HG02970 (cell line): ENCODE results near the gene EME1.
"Not testable (repeated sequence)": the region's sequence is repeated elsewhere in the genome, so short reads cannot be mapped to it uniquely, and the experiment has no call there.

Experiments
- ATAC-seq: cut with Tn5 transposase; IDR thresholded peaks from one replicate; pipeline ENCODE4 v1.9.1; 2021; ENCODE audit warnings: mild to moderate bottlenecking, moderate library complexity, moderate number of reproducible peaks; ENCODE audit not compliant: unreplicated experiment, low FRiP score

The EME1 gene

DNA sequence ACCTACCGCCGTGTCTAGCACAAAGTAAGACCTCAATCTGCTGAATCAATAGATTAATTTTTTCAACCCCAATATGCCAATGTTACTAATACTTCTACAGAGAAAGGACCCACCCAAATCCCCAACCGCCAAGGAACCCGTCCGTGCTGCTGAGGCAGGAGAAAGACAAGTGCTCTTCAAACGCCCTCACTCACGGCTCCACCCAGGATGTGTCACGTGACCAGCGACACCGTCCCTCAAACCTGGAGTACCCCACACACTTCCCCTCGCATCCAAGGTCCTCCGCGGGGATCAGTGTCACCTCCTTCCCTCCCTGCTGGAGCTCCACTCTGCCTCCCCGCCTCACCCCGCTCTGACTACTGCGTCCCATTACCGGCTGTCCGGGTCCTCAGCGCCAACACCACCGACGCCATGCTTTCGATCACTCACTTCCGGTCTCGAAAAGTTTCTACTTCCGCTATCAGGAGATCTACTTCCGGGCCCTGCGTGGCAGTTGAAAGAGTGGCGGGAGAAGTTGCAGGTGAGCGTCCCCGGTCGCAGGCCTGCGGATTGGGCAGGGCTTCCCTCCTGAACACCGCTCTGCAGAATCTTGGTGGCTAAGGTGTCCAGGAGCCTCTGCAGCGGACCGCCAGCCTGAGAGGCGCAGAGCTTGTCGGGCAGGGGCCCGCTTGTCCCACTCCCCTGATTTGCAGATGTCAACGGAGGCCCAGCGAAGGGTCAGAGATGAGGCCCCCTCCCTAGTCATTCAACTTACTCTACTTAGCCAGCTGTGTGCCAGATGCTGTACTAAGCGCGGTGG, at the start of gene EME1, which contains the start of gene MRPL27:
EME1 (plus strand) TSS at position 472 of the 799 bp plus-strand sequence. CDS start 1,980 bp downstream, outside the sequence.
MRPL27 (minus strand) TSS at position 427 of the 799 bp plus-strand sequence; CDS start at position 413, 14 bp downstream.
- ATAC-seq = peak; percentile 79

- no peak for ATAC-seq
These were observed 47.1 kb upstream of the EME1 start for GRCh38 chr17:50325906-50326305.

GRCh38 chr17:50326831-50327364, 46.1 kb upstream of the EME1 start:
- no peak for ATAC-seq

DNA sequence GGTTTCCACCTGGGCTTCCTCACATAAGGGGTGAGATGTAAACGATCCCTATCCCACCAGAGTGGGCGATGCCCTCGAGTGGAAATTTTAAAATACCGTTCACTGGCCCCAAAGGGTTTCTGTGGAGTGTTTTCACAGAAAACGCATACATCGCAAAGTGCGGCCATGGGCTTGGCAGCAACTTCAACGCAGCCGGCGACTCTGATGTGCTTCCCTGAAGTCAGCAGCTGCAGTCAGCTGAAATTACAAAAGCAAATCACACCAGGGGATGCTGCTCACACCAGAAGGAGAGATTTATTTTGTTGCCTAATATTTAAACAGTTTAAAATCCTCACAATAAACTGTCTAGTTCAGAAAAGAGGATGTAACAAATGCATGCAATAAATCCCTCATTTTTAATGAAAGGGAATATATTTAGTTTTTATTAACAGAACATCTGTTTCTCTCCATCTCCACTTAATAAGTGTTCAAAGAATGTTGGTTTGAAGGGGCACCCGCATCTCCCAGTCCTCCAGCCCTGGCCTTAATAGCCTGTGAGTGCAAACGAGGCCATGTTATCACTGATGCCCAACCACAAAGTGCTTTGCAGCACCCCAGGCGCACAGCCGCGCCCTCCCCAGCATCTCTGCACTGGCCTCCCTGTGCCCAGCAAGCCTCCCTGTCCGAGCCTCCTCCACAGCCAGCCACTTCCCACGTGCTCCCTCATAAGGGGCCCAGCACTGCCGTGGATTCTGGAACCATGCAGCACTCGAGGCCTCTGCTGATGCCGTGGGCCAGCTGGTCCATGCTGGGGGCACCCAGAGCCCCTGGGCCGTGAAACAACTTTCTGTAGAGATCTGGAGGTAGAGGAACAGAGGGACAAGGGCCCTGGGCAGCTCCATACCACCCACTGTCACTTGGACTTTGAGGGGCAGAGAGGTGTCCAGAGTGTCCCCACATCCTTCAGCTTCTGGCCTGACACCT, 44.4 kb upstream of the EME1 start:
- no peak for ATAC-seq

- no peak for ATAC-seq
These were observed 43.3 kb upstream of the EME1 start for GRCh38 chr17:50329716-50330115.

DNA sequence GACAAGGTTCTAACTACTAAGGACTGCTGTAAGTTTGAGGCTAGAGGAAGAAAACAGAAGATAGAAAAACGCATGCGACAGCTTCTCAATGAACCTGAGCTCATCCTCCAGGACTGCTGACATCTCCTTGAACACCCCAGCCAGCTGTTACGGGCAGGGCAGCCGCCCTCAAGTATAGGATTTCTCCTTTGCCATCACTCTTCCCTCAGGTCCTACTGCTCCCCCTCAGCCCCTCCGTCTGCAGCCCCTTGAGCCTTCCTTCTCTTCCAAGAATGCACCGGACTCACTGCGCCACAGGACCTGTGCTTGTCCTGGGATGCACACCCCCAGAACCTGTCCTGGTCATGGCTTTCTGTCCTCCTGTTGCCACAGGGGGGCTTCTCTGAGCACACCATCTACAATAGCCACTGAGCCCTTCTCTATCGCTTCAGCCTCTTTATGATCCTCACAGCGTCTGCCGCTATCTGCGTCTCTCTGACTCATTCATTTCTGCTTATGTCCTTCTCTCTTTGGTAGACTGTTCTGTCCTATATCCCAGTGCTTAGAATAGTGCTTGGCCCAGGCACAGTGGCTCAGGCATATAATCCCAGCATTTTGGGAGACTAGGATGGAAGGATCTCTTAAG, 42.8 kb upstream of the EME1 start:
- no peak for ATAC-seq

DNA sequence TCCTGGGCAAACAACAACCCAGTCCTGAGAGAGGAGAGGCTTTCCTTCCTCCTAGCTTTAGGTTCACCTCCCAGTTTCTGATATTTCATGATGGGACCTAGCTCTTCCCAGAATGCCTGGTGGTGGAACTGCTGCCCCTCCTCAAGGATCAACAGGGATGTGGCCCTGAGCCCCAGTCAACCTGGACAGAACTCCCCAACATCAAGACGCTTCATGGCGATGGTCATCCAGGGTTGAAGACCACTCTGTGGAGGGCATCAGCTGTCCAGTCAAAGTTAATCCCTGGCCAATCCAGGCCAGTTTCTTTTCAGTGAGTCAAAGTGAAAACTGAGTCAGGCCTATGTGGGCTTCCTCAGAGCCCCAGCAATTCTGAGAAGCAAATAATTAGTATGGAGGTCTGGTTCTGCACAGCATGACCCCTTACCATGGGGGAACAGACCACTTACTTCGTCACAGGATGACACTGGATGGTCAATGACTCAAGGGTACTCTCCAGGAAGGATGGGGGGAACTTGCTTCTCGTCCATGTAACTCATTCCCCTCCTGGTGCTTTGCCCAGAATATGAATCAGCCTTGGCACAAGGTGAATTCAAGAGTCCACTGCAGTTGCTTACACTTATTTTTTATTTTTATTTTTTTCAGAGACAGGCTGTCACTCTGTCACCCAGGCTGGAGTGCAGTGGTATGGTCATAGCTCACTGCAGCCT, 41.8 kb upstream of the EME1 start:
- no peak for ATAC-seq

GRCh38 chr17:50332196-50332595, 40.8 kb upstream of the EME1 start:
- no peak for ATAC-seq

GRCh38 chr17:50333291-50334057, 39.6 kb upstream of the EME1 start:
- ATAC-seq = not testable (repeated sequence)

DNA sequence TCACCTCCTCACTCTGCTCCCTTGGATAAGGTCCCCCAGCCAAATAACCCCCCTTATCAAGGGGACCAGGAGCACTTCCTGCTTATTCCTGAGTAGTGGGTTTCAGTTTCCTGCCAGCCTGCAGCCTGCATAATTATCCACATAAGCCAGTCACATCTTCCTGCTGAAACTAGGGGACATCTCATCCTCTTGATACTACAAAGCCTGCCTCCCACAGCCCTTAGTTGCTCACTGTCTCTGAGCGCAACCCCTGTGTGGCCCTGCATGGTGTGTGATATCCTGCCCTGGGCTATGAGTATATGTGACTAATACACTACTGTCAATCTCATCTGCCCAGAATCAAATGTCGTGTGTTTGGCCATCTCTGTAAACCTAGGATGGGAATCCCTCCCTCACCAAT, 35.1 kb upstream of the EME1 start:
- ATAC-seq = no peak

DNA sequence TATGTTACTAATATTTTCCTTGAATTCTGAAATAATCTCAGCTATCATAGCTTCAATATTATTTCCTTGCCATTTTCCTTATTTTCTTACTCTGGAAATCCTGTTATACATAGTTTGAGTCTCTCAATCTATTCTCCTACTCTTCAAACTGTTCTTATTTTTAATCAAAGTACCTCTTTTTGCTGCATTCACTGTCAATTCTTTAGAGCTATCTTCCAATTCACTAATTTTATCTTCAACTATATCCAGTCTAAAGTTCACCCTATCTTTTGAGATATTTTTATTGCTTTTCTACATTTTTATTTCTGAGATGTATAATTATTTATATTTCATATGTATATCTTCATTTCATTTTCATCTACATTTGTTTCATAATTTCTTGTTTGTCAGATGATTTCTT, 34.4 kb upstream of the EME1 start:
- no peak for ATAC-seq

GRCh38 chr17:50339381-50339780, 33.6 kb upstream of the EME1 start:
- ATAC-seq = no peak

- ATAC-seq = no peak
These were observed 28.2 kb upstream of the EME1 start for GRCh38 chr17:50344731-50345365.

- peak; percentile 68 for ATAC-seq
These were observed 27.4 kb upstream of the EME1 start, which contains the start of gene XYLT2 for GRCh38 chr17:50345432-50346312. Gene XYLT2 (plus strand): TSS chr17:50346126. CDS start chr17:50346141, 15 bp downstream.

DNA sequence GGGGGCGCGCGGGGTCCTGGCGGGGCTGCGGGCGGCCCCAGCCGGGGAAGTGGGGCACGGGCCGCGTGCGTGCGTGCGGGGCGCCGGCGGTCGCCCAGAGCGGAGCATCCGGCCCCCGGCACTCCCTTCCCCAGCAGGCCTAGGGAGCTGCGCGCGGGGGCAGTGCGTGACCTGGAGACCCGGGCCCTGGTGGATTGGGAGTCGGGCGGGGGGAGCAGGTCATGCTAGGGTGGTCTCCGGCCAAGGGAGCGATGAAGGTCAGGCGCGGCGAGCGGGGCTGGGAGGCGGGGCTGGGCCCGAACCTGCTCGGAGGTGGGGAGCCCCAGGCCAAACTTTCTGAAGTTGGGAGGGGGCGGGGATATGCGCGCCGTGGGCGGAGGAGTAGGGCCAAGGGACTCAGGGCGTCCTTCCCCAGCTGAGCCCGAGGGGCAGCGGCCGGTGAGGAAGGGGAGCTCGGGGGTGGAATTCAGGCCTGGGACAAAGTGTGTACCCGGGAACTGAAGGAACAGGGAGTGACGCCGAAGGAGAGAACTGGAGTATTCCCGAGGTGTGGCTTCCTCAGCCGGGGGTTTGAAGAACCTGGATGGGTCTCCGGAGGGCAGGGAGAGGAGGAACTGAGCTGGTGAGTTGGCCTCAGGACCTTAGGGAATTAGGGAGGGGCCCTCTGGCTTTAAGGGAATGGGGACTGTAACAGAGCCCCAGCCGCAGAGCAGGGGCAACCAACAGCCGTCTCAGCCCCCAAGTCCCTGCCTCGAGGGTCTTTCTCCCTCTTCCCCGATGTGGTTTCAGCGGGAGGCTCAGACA, 26.5 kb upstream of the EME1 start:
- peak; percentile 42 for ATAC-seq

GRCh38 chr17:50347117-50347893, 25.7 kb upstream of the EME1 start:
- no peak for ATAC-seq
